HG02623 (cell line): ENCODE measurements around the gene SLC29A2.
"Not testable (repeated sequence)": the region's sequence is repeated elsewhere in the genome, so short reads cannot be mapped to it uniquely, and the experiment has no call there.

Experiments
- ATAC-seq: cut with Tn5 transposase; IDR thresholded peaks from one replicate; pipeline ENCODE4 v1.9.1; 2021; ENCODE audit warnings: moderate library complexity; ENCODE audit not compliant: unreplicated experiment

The SLC29A2 gene

GRCh38 chr11:66321606-66322005 lies 50.0 kb downstream of the SLC29A2 start:
- ATAC-seq = no peak

- not testable (repeated sequence) for ATAC-seq
Measured at GRCh38 chr11:66320748-66321147, 50.8 kb downstream of the SLC29A2 start.

- ATAC-seq = not testable (repeated sequence)
Measured at GRCh38 chr11:66320289-66320688, 51.3 kb downstream of the SLC29A2 start.

GRCh38 chr11:66318600-66318970 lies 53.0 kb downstream of the SLC29A2 start:
- ATAC-seq = no peak

GRCh38 chr11:66317723-66318599 lies 53.6 kb downstream of the SLC29A2 start:
- no peak for ATAC-seq

- no peak for ATAC-seq
Measured at GRCh38 chr11:66317322-66317722, 54.2 kb downstream of the SLC29A2 start.

- no peak for ATAC-seq
Measured at GRCh38 chr11:66316849-66317251, 54.7 kb downstream of the SLC29A2 start, which contains the start of gene CD248. CD248 (minus strand) TSS chr11:66317044; CDS start chr11:66317027, 17 bp downstream.

- ATAC-seq = no peak
Measured at GRCh38 chr11:66315921-66316811, 55.4 kb downstream of the SLC29A2 start.

GRCh38 chr11:66315498-66315885 lies 56.1 kb downstream of the SLC29A2 start:
- ATAC-seq = no peak

- no peak for ATAC-seq
Measured at GRCh38 chr11:66314561-66315497, 56.7 kb downstream of the SLC29A2 start.

GRCh38 chr11:66314186-66314501 lies 57.4 kb downstream of the SLC29A2 start:
- no peak for ATAC-seq

- ATAC-seq = no peak
Measured at GRCh38 chr11:66313321-66314185, 58.0 kb downstream of the SLC29A2 start.

GRCh38 chr11:66312549-66313320 lies 58.8 kb downstream of the SLC29A2 start:
- ATAC-seq = peak; percentile 52
